ENCODE data around the gene ZNF785.

ZNF785 gene

GRCh38 chr16:30554557-30555314, 30.8 kb downstream of the ZNF785 start:
- TF ChIP-seq CTCF (IDR thresholded peaks at IDR 0.05; ENCODE audit: low read depth, low read length), result no peak
- no peak for DNase-seq (ENCODE audit: extremely low read depth, low read depth)

GRCh38 chr16:30553393-30553899, 32.1 kb downstream of the ZNF785 start:
- no peak for DNase-seq (ENCODE audit: extremely low read depth, low read depth)
- no peak for TF ChIP-seq CTCF (IDR thresholded peaks at IDR 0.05; ENCODE audit: low read depth, low read length)

- no peak for TF ChIP-seq CTCF (IDR thresholded peaks at IDR 0.05; ENCODE audit: low read depth, low read length)
- DNase-seq (ENCODE audit: extremely low read depth, low read depth), result no peak
These were observed 32.5 kb downstream of the ZNF785 start for GRCh38 chr16:30552956-30553355.

GRCh38 chr16:30551781-30552180, 33.7 kb downstream of the ZNF785 start:
- DNase-seq (ENCODE audit: extremely low read depth, low read depth), result no peak

GRCh38 chr16:30548416-30549253, 36.9 kb downstream of the ZNF785 start:
- no peak for TF ChIP-seq CTCF (IDR thresholded peaks at IDR 0.05; ENCODE audit: low read depth, low read length)
- DNase-seq (ENCODE audit: extremely low read depth, low read depth), result no peak

More at GRCh38 chr16:30551781-30552180, 33.7 kb downstream of the ZNF785 start:
- TF ChIP-seq CTCF (IDR thresholded peaks at IDR 0.05; ENCODE audit: low read depth, low read length), result no peak

- no peak for TF ChIP-seq CTCF (IDR thresholded peaks at IDR 0.05; ENCODE audit: low read depth, low read length)
- no peak for DNase-seq (ENCODE audit: extremely low read depth, low read depth)
These were observed 39.4 kb downstream of the ZNF785 start for GRCh38 chr16:30546115-30546514.

- DNase-seq (ENCODE audit: extremely low read depth, low read depth), result no peak
- TF ChIP-seq CTCF (IDR thresholded peaks at IDR 0.05; ENCODE audit: low read depth, low read length), result no peak
These were observed 42.4 kb downstream of the ZNF785 start for GRCh38 chr16:30543067-30543466.
